ENCODE measurements around the gene SLC9A9.
"Not testable (repeated sequence)": the region's sequence is repeated elsewhere in the genome, so short reads cannot be mapped to it uniquely, and the experiment has no call there.

Gene SLC9A9

GRCh38 chr3:143808030-143808429 lies 40.2 kb downstream of the SLC9A9 start:
- DNase-seq = no peak

- DNase-seq = no peak
These were observed 42.2 kb downstream of the SLC9A9 start for GRCh38 chr3:143806038-143806437.

- DNase-seq = not testable (repeated sequence)
These were observed 42.8 kb downstream of the SLC9A9 start for GRCh38 chr3:143805476-143805875.

GRCh38 chr3:143801046-143801445 lies 47.2 kb downstream of the SLC9A9 start:
- not testable (repeated sequence) for DNase-seq

GRCh38 chr3:143798151-143798550 lies 50.1 kb downstream of the SLC9A9 start:
- not testable (repeated sequence) for DNase-seq

- no peak for DNase-seq
These were observed 52.4 kb downstream of the SLC9A9 start for GRCh38 chr3:143795874-143796273.

- no peak for DNase-seq
These were observed 53.3 kb downstream of the SLC9A9 start for GRCh38 chr3:143794793-143795462.

- DNase-seq = no peak
These were observed 54.3 kb downstream of the SLC9A9 start for GRCh38 chr3:143793971-143794370.

- DNase-seq = no peak
These were observed 56.9 kb downstream of the SLC9A9 start for GRCh38 chr3:143791386-143791785.

GRCh38 chr3:143786219-143787191 lies 61.8 kb downstream of the SLC9A9 start:
- DNase-seq = no peak

- no peak for DNase-seq
These were observed 63.8 kb downstream of the SLC9A9 start for GRCh38 chr3:143784446-143784845.

- no peak for DNase-seq
These were observed 64.4 kb downstream of the SLC9A9 start for GRCh38 chr3:143783851-143784370.

GRCh38 chr3:143775459-143775858 lies 72.8 kb downstream of the SLC9A9 start:
- no peak for DNase-seq

- DNase-seq = no peak
These were observed 76.3 kb downstream of the SLC9A9 start for GRCh38 chr3:143771939-143772338.

- DNase-seq = no peak
These were observed 77.0 kb downstream of the SLC9A9 start for GRCh38 chr3:143771258-143771657.

GRCh38 chr3:143770391-143770790 lies 77.9 kb downstream of the SLC9A9 start:
- DNase-seq = no peak

GRCh38 chr3:143769616-143770015 lies 78.7 kb downstream of the SLC9A9 start:
- DNase-seq = no peak

- DNase-seq = no peak
These were observed 83.4 kb downstream of the SLC9A9 start for GRCh38 chr3:143764840-143765239.

GRCh38 chr3:143763564-143764162 lies 84.6 kb downstream of the SLC9A9 start:
- DNase-seq = no peak

GRCh38 chr3:143757691-143758090 lies 90.6 kb downstream of the SLC9A9 start:
- no peak for DNase-seq

GRCh38 chr3:143755978-143756377 lies 92.3 kb downstream of the SLC9A9 start:
- no peak for DNase-seq

- no peak for DNase-seq
These were observed 94.2 kb downstream of the SLC9A9 start for GRCh38 chr3:143754090-143754489.

GRCh38 chr3:143753456-143753855 lies 94.8 kb downstream of the SLC9A9 start:
- DNase-seq = no peak
